Activated CD8-positive, alpha-beta T cell treated with anti-CD3 and anti-CD28 coated beads, Interleukin-2, amount 10 ng/mL, durations not matched to agents 7 days and 5 days (primary cell): ENCODE results near the gene CLASP1. TPM values are rescaled to one million over a fixed set of nuclear protein-coding genes. Genes with fewer than 3 reads are reported as not detected.
"Not testable (repeated sequence)": the region's sequence is repeated elsewhere in the genome, so short reads cannot be mapped to it uniquely, and the experiment has no call there.

ENCODE experiments used
- ATAC-seq: fragments of 150-1000 bp; cut with Tn5 transposase; one replicate; pipeline ENCODE4 v1.10.0; 2021; ENCODE audit warnings: moderate library complexity
- CTCF ChIA-PET: fragments of 350-600 bp; sonication (Branson Sonifier 250); formaldehyde crosslinking; loops from one replicate; lab custom pipeline; 2021; ENCODE audit warnings: antibody characterized with exemption; lab: Charles Lee
- POLR2A ChIA-PET: fragments of 350-600 bp; sonication (Branson Sonifier 250); formaldehyde crosslinking; loops from one replicate; lab custom pipeline; 2021; ENCODE audit warnings: antibody characterized with exemption; lab: Charles Lee
- DNase-seq: peaks from one replicate; pipeline ENCODE4 v3.0.0-alpha.2; 2020
- H3K27ac Mint-ChIP-seq: one replicate; pipeline ENCODE4 v1.8.0; 2021; ENCODE audit warnings: mild to moderate bottlenecking, mixed read lengths
- H3K27me3 Mint-ChIP-seq: one replicate; pipeline ENCODE4 v1.8.0; 2021; ENCODE audit warnings: low read depth, mixed read lengths
- H3K36me3 Mint-ChIP-seq: one replicate; pipeline ENCODE4 v1.8.0; 2021; ENCODE audit warnings: low read depth, mixed read lengths
- H3K4me1 Mint-ChIP-seq: one replicate; pipeline ENCODE4 v1.8.0; 2021; ENCODE audit warnings: low read depth, mixed read lengths
- H3K4me3 Mint-ChIP-seq: one replicate; pipeline ENCODE4 v1.8.0; 2021; ENCODE audit warnings: mild to moderate bottlenecking, mixed read lengths
- H3K9me3 Mint-ChIP-seq: one replicate; pipeline ENCODE4 v1.8.0; 2022; ENCODE audit warnings: mixed read lengths; ENCODE audit not compliant: insufficient read depth
- total RNA-seq, 2 experiments: library from RNA; stranded (reverse); gene quantifications; one replicate each; pipeline ENCODE4 v1.2.3, GENCODE V29; 2021

The CLASP1 gene
- total RNA-seq, 2 experiments from 2014 or later = 62.3 to 65.2 TPM

DNA sequence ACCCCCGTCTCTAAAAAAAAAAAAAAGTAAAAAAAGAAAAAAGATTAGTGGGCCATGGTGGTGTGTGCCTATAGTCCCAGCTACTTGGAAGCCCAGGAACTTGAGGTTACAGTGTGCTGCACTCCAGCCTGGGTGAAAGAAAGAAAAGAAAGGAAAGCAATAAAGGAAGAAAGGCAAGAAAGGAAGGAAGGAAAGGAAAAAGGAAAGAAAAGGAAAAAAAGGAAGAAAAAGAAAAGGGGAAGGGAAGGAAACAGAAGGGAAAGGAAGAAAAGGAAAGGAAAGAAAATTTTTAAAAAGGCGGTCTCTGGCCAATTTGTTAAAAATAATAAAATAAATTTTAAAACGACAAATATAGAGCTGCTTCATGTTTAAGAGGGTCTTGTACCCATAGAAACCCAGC, 192.9 kb downstream of the CLASP1 start:
- Mint-ChIP-seq H3K4me3 (no peak overlapping the region), H3K36me3 (peaks cover 22% of the 10 kb centered on the region), H3K4me1 (no peaks in the 10 kb centered on the region), H3K9me3 (no peaks in the 10 kb centered on the region), H3K27ac (no peak overlapping the region), H3K27me3 (no peaks in the 10 kb centered on the region)
- ATAC-seq = no peak
- no peak for DNase-seq
- CTCF ChIA-PET = no interaction called here
- POLR2A ChIA-PET = interaction anchor here (0.7 kb wide), 1 partner anchor 213 kb away, joined by 4 read pairs; no protein-coding TSS in a partner anchor

GRCh38 chr2:121455446-121455845, 193.8 kb downstream of the CLASP1 start:
- Mint-ChIP-seq H3K27ac (no peak overlapping the region), H3K9me3 (no peaks in the 10 kb centered on the region), H3K4me3 (no peak overlapping the region), H3K36me3 (peaks cover 28% of the 10 kb centered on the region), H3K27me3 (no peaks in the 10 kb centered on the region), H3K4me1 (no peaks in the 10 kb centered on the region)
- DNase-seq = no peak
- ATAC-seq = no peak
- CTCF ChIA-PET = no interaction called here
- POLR2A ChIA-PET = no interaction called here

GRCh38 chr2:121454549-121455090, 194.6 kb downstream of the CLASP1 start:
- ATAC-seq (no peak), DNase-seq (no peak)
- Mint-ChIP-seq H3K4me3 (no peak overlapping the region), H3K36me3 (peaks cover 29% of the 10 kb centered on the region), H3K4me1 (no peaks in the 10 kb centered on the region), H3K27me3 (no peaks in the 10 kb centered on the region), H3K27ac (no peak overlapping the region), H3K9me3 (no peaks in the 10 kb centered on the region)
- CTCF ChIA-PET = no interaction called here
- POLR2A ChIA-PET = no interaction called here

DNA sequence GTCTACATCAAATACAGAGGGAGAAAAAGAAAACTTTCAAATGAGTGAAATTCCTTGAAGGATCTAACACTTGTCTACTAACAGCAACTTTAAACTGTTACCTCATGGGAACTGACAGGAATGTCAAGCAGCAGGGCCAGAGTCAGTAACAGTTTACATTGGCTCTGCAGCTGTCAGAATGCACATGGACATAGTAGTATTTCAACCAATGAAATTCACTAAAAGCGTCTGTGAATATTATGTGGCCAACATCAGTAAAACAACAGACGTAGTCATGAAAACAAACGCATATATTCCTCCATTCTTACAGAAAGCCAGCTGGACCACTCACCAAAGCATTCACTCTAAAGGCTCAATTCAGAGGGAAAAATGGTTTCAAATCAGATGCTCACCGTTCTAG, 197.9 kb downstream of the CLASP1 start:
- Mint-ChIP-seq H3K27me3 (no peaks in the 10 kb centered on the region), H3K4me3 (no peak overlapping the region), H3K36me3 (peaks cover 50% of the 10 kb centered on the region), H3K4me1 (no peaks in the 10 kb centered on the region), H3K27ac (no peak overlapping the region), H3K9me3 (no peaks in the 10 kb centered on the region)
- DNase-seq = no peak
- no peak for ATAC-seq
- POLR2A ChIA-PET = interaction anchor here (1.2 kb wide), 1 partner anchor 18 kb away, joined by 3 read pairs; no protein-coding TSS in a partner anchor
- CTCF ChIA-PET = interaction anchor here (1.1 kb wide), 1 partner anchor 8 kb away, joined by 3 read pairs; no protein-coding TSS in a partner anchor

- Mint-ChIP-seq H3K4me1 (no peaks in the 10 kb centered on the region), H3K27ac (no peak overlapping the region), H3K27me3 (no peaks in the 10 kb centered on the region), H3K9me3 (no peaks in the 10 kb centered on the region), H3K4me3 (no peak overlapping the region), H3K36me3 (peaks cover 55% of the 10 kb centered on the region)
- no peak for ATAC-seq
- POLR2A ChIA-PET = no interaction called here
- CTCF ChIA-PET = interaction anchor here (1.1 kb wide), 1 partner anchor 10 kb away, joined by 3 read pairs; no protein-coding TSS in a partner anchor
- DNase-seq = no peak
Observed at GRCh38 chr2:121450301-121450700, 199.0 kb downstream of the CLASP1 start.

GRCh38 chr2:121446647-121447241, 202.5 kb downstream of the CLASP1 start:
- Mint-ChIP-seq H3K4me1 (no peaks in the 10 kb centered on the region), H3K27ac (no peak overlapping the region), H3K27me3 (no peaks in the 10 kb centered on the region), H3K9me3 (no peaks in the 10 kb centered on the region), H3K4me3 (no peak overlapping the region), H3K36me3 (peaks cover 66% of the 10 kb centered on the region)
- no peak for ATAC-seq
- ChIA-PET CTCF (no interaction called here), POLR2A (interaction anchor here (0.7 kb wide), 1 partner anchor 153 kb away, joined by 3 read pairs; no protein-coding TSS in a partner anchor)
- DNase-seq = no peak

- no peak for DNase-seq
- no peak overlapping the region for H3K4me3 Mint-ChIP-seq
- H3K9me3 Mint-ChIP-seq = no peaks in the 10 kb centered on the region
- CTCF ChIA-PET = no interaction called here
- no peak overlapping the region for H3K27ac Mint-ChIP-seq
- H3K4me1 Mint-ChIP-seq = no peaks in the 10 kb centered on the region
- POLR2A ChIA-PET = no interaction called here
- H3K27me3 Mint-ChIP-seq = no peaks in the 10 kb centered on the region
- no peak for ATAC-seq
- peaks cover 61% of the 10 kb centered on the region for H3K36me3 Mint-ChIP-seq
Observed at GRCh38 chr2:121442889-121443288, 206.4 kb downstream of the CLASP1 start.

- H3K36me3 Mint-ChIP-seq = peaks cover 39% of the 10 kb centered on the region
- H3K4me3 Mint-ChIP-seq, H3K4me1 Mint-ChIP-seq, H3K27ac Mint-ChIP-seq, H3K27me3 Mint-ChIP-seq, H3K9me3 Mint-ChIP-seq, ATAC-seq, DNase-seq: not testable (repeated sequence)
- ChIA-PET POLR2A (interaction anchor here (0.9 kb wide), 1 partner anchor 92 kb away, joined by 4 read pairs; the partner anchor contains the start of gene RNU4ATAC), CTCF (interaction anchor here (2.2 kb wide), 1 partner anchor 11 kb away, joined by 5 read pairs; no protein-coding TSS in a partner anchor)
Observed at GRCh38 chr2:121438290-121438689, 211.0 kb downstream of the CLASP1 start.

DNA sequence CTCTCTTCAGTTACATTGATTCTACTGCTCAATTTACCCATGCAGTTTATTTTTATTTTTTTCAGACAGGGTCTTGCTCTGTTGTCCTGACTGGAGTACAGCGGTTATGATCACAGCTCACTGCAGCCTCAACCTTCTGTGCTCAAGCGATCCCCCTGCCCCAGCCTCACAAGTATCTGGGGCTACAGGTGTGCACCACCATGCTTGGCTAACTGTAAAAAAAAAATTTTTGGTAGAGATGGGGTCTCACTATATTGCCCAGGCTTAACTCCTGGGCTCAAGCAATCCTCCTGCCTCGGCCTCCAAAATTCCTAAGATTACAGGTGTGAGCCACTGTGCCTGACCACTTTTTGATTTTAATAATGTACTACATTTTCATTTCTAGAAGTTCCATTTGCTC, 212.3 kb downstream of the CLASP1 start:
- ATAC-seq (no peak), DNase-seq (no peak)
- POLR2A ChIA-PET = no interaction called here
- H3K36me3 Mint-ChIP-seq = peaks cover 35% of the 10 kb centered on the region
- CTCF ChIA-PET = interaction anchor here (2.2 kb wide), 1 partner anchor 10 kb away, joined by 5 read pairs; no protein-coding TSS in a partner anchor
- no peaks in the 10 kb centered on the region for H3K4me1 Mint-ChIP-seq
- no peaks in the 10 kb centered on the region for H3K27me3 Mint-ChIP-seq
- H3K4me3 Mint-ChIP-seq = no peak overlapping the region
- H3K9me3 Mint-ChIP-seq = no peaks in the 10 kb centered on the region
- H3K27ac Mint-ChIP-seq = no peak overlapping the region

GRCh38 chr2:121435790-121436189, 213.5 kb downstream of the CLASP1 start:
- ChIA-PET POLR2A (no interaction called here), CTCF (no interaction called here)
- no peaks in the 10 kb centered on the region for H3K27me3 Mint-ChIP-seq
- H3K4me3 Mint-ChIP-seq = no peak overlapping the region
- DNase-seq (no peak), ATAC-seq (no peak)
- H3K4me1 Mint-ChIP-seq = no peaks in the 10 kb centered on the region
- no peak overlapping the region for H3K27ac Mint-ChIP-seq
- H3K36me3 Mint-ChIP-seq = peaks cover 29% of the 10 kb centered on the region
- H3K9me3 Mint-ChIP-seq = no peaks in the 10 kb centered on the region

DNA sequence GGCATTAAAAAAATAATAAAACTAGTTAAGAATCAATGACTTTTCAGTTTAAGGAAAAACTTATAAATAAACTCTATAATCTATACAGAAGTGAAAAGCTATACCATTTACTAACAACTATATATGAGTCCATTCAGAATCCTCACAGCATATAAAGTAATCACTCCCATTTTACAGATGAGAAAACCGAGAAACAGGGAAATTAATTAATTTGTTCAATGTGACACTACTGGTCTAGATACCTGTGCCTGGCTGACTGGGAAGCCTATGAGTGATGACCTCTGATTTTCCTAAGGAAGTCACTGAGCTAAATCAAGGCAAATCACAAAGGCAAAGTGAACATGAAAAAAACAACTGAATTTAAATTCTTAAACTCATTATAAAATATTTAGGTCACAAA, 218.0 kb downstream of the CLASP1 start:
- no peak overlapping the region for H3K27ac Mint-ChIP-seq

GRCh38 chr2:121429927-121430520, 219.2 kb downstream of the CLASP1 start:
- no peak overlapping the region for H3K4me3 Mint-ChIP-seq
- H3K36me3 Mint-ChIP-seq = peaks cover 29% of the 10 kb centered on the region
- ChIA-PET CTCF (interaction anchor here (2.1 kb wide), 1 partner anchor 28 kb away, joined by 7 read pairs; no protein-coding TSS in a partner anchor), POLR2A (no interaction called here)
- no peak for ATAC-seq
- no peaks in the 10 kb centered on the region for H3K27me3 Mint-ChIP-seq
- DNase-seq = no peak
- H3K4me1 Mint-ChIP-seq = no peaks in the 10 kb centered on the region
- H3K27ac Mint-ChIP-seq = no peak overlapping the region
- H3K9me3 Mint-ChIP-seq = no peaks in the 10 kb centered on the region

More for the DNA sequence above, 218.0 kb downstream of the CLASP1 start:
- peaks cover 31% of the 10 kb centered on the region for H3K36me3 Mint-ChIP-seq
- ChIA-PET CTCF (interaction anchor here (0.8 to 2.1 kb wide), 2 partner anchors 15 to 29 kb away, joined by 3 to 7 read pairs; no protein-coding TSS in a partner anchor), POLR2A (interaction anchor here (0.5 to 0.7 kb wide), 2 partner anchors 229 to 318 kb away, joined by 3 to 6 read pairs; no protein-coding TSS in a partner anchor)
- H3K27me3 Mint-ChIP-seq = no peaks in the 10 kb centered on the region
- no peak for ATAC-seq
- no peaks in the 10 kb centered on the region for H3K9me3 Mint-ChIP-seq
- no peak for DNase-seq
- H3K4me1 Mint-ChIP-seq = no peaks in the 10 kb centered on the region
- H3K4me3 Mint-ChIP-seq = no peak overlapping the region
